ENCODE measurements around the gene PGAP1.

- TF ChIP-seq POLR2A (IDR thresholded peaks at IDR 0.05) (no peak), CTCF (IDR thresholded peaks at IDR 0.05 in 8 of 11, conservative IDR thresholded peaks at IDR 0.05 in 3 of 11) (no peak), POLR2AphosphoS5 (IDR thresholded peaks at IDR 0.05) (no peak)
Measured at GRCh38 chr2:196974970-196975369, 48.5 kb upstream of the PGAP1 start.
